ENCODE data around the gene CCDC192.

GRCh38 chr5:127686424-127686823, 16.8 kb upstream of the CCDC192 start:
- no peak for TF ChIP-seq MXI1 (conservative IDR thresholded peaks at IDR 0.05; ENCODE audit: poor library complexity, severe bottlenecking)
- no peak for TF ChIP-seq CTCF (IDR thresholded peaks at IDR 0.05; ENCODE audit: poor library complexity, severe bottlenecking)
- TF ChIP-seq RAD21 (conservative IDR thresholded peaks at IDR 0.05), result no peak
- TF ChIP-seq EZH2 (IDR thresholded peaks at IDR 0.05; ENCODE audit: borderline replicate concordance, insufficient read depth, low read length, poor library complexity, severe bottlenecking), result no peak

Measured in neural cell (in vitro differentiated cells).